NT2/D1 (cell line): ENCODE measurements around the gene COX4I1.

Source experiments
- YY1 ChIP-seq: IDR thresholded peaks from 2 replicates; pipeline ENCODE4 v1.6.1; 2011; ENCODE audit not compliant: insufficient read length, insufficient read depth
- ZNF274 ChIP-seq: IDR thresholded peaks from 2 replicates; pipeline ENCODE4 v1.6.1; 2011; ENCODE audit warnings: mild to moderate bottlenecking, low read depth, low read length

- TF ChIP-seq ZNF274 (no peak), YY1 (no peak)
These were observed 25.0 kb downstream of the COX4I1 start for GRCh38 chr16:85824161-85825135.
